SK-N-SH treated with all-trans-retinoic acid at 6 μM for 48 hours (cell line): Measurements from ENCODE around the gene LSMEM2.

ENCODE experiments used
- ARNTL ChIP-seq: fragments of 450-650 bp; formaldehyde crosslinking; IDR thresholded peaks from 2 replicates; pipeline ENCODE4 v1.5.0; 2020; ENCODE audit warnings: low read depth, mild to moderate bottlenecking, moderate library complexity, borderline replicate concordance
- BACH2 ChIP-seq: fragments of 250-450 bp; sonication (Bioruptor Pico); IDR thresholded peaks from 2 replicates; pipeline ENCODE4 v1.9.0; 2021; ENCODE audit warnings: mild to moderate bottlenecking, borderline replicate concordance
- CREB5 ChIP-seq: fragments of 250-450 bp; sonication (Bioruptor Pico); IDR thresholded peaks from 2 replicates; pipeline ENCODE4 v1.5.1; 2020; ENCODE audit warnings: low read depth, mild to moderate bottlenecking, moderate library complexity
- CSDC2 ChIP-seq: fragments of 250-450 bp; sonication (Bioruptor Pico); IDR thresholded peaks from 2 replicates; pipeline ENCODE4 v1.5.0; 2020; ENCODE audit warnings: mild to moderate bottlenecking, moderate library complexity
- CSRNP3 ChIP-seq: fragments of 250-450 bp; sonication (Bioruptor Pico); IDR thresholded peaks from 2 replicates; pipeline ENCODE4 v1.5.1; 2021; ENCODE audit warnings: mild to moderate bottlenecking, moderate library complexity
- ESRRG ChIP-seq: fragments of 250-450 bp; sonication (Bioruptor Pico); IDR thresholded peaks from 2 replicates; pipeline ENCODE4 v1.6.1; 2021; ENCODE audit warnings: mild to moderate bottlenecking
- PATZ1 ChIP-seq: fragments of 250-450 bp; sonication (Bioruptor Pico); IDR thresholded peaks from 2 replicates; pipeline ENCODE4 v1.8.0; 2020; ENCODE audit warnings: mild to moderate bottlenecking, moderate library complexity, borderline replicate concordance
- POU6F1 ChIP-seq: fragments of 250-450 bp; sonication (Bioruptor Pico); IDR thresholded peaks from 2 replicates; pipeline ENCODE4 v1.8.0; 2021; ENCODE audit warnings: low read depth, mild to moderate bottlenecking, moderate library complexity, borderline replicate concordance
- PPARA ChIP-seq: fragments of 250-450 bp; sonication (Bioruptor Pico); IDR thresholded peaks from 2 replicates; pipeline ENCODE4 v1.5.0; 2020; ENCODE audit warnings: mild to moderate bottlenecking, borderline replicate concordance
- RARB ChIP-seq: fragments of 250-450 bp; sonication (Bioruptor Pico); IDR thresholded peaks from 2 replicates; pipeline ENCODE4 v1.8.0; 2021; ENCODE audit warnings: mild to moderate bottlenecking, moderate library complexity
- TOX ChIP-seq: fragments of 250-450 bp; sonication (Bioruptor Pico); IDR thresholded peaks from 2 replicates; pipeline ENCODE4 v1.8.0; 2021; ENCODE audit warnings: mild to moderate bottlenecking, moderate library complexity, borderline replicate concordance
- ZFP30 ChIP-seq: fragments of 450-650 bp; formaldehyde crosslinking; IDR thresholded peaks from 2 replicates; pipeline ENCODE4 v1.5.0; 2022; ENCODE audit warnings: mild to moderate bottlenecking, moderate library complexity
- ZNF565 ChIP-seq: fragments of 450-650 bp; formaldehyde crosslinking; conservative IDR thresholded peaks from 2 replicates; pipeline ENCODE4 v1.5.0; 2020; ENCODE audit warnings: low read depth, mild to moderate bottlenecking, moderate library complexity

GRCh38 chr3:50288387-50289007, 9.6 kb downstream of the LSMEM2 start:
- TF ChIP-seq PATZ1 (CRISPR knock-in tag) (no peak), TOX (CRISPR knock-in tag) (no peak), CSRNP3 (CRISPR knock-in tag) (no peak), BACH2 (CRISPR knock-in tag) (no peak), ESRRG (CRISPR knock-in tag) (no peak), ZNF565 (CRISPR knock-in tag) (no peak), PPARA (CRISPR knock-in tag) (no peak), POU6F1 (CRISPR knock-in tag) (no peak), CSDC2 (CRISPR knock-in tag) (no peak), ZFP30 (CRISPR knock-in tag) (no peak), CREB5 (CRISPR knock-in tag) (no peak), RARB (CRISPR knock-in tag) (no peak), ARNTL (CRISPR knock-in tag) (no peak)
